GM19240 (cell line): ENCODE results near the gene ACVR1C.

ENCODE experiments used
- DNase-seq: peaks from one replicate; pipeline ENCODE4 v3.0.0; 2011; ENCODE audit warnings: low spot score; ENCODE audit not compliant: insufficient read length

ACVR1C gene

GRCh38 chr2:157498483-157498882, 130.2 kb downstream of the ACVR1C start:
- no peak for DNase-seq

- no peak for DNase-seq
These were observed 130.9 kb downstream of the ACVR1C start for GRCh38 chr2:157497638-157498314.

GRCh38 chr2:157492189-157492773, 136.4 kb downstream of the ACVR1C start:
- DNase-seq = peak; percentile 35

- DNase-seq = no peak
These were observed 138.7 kb downstream of the ACVR1C start for GRCh38 chr2:157489983-157490382.

GRCh38 chr2:157488877-157489276, 139.8 kb downstream of the ACVR1C start:
- DNase-seq = no peak

GRCh38 chr2:157487747-157488146, 140.9 kb downstream of the ACVR1C start:
- DNase-seq = no peak

DNA sequence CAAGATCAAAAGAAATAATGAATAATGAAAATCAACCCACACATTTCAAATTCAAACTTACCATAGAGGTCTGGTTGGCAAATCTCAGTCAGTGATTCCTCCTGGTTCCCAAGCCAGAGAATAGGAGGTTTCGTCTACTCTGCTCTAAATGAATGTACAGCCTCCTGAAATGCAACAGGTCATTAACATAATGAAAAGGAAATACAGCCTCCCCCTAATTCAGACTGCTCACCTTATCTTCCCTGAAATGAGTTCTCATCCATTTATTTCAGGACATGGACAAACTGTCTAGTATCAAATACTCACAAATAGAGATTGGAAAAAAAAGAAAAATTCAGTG, 141.4 kb downstream of the ACVR1C start:
- no peak for DNase-seq

- DNase-seq = no peak
These were observed 141.9 kb downstream of the ACVR1C start for GRCh38 chr2:157486596-157487270.

GRCh38 chr2:157480182-157480961, 148.3 kb downstream of the ACVR1C start:
- no peak for DNase-seq

GRCh38 chr2:157479081-157480027, 149.3 kb downstream of the ACVR1C start:
- no peak for DNase-seq

- no peak for DNase-seq
These were observed 150.7 kb downstream of the ACVR1C start for GRCh38 chr2:157477919-157478318.

DNA sequence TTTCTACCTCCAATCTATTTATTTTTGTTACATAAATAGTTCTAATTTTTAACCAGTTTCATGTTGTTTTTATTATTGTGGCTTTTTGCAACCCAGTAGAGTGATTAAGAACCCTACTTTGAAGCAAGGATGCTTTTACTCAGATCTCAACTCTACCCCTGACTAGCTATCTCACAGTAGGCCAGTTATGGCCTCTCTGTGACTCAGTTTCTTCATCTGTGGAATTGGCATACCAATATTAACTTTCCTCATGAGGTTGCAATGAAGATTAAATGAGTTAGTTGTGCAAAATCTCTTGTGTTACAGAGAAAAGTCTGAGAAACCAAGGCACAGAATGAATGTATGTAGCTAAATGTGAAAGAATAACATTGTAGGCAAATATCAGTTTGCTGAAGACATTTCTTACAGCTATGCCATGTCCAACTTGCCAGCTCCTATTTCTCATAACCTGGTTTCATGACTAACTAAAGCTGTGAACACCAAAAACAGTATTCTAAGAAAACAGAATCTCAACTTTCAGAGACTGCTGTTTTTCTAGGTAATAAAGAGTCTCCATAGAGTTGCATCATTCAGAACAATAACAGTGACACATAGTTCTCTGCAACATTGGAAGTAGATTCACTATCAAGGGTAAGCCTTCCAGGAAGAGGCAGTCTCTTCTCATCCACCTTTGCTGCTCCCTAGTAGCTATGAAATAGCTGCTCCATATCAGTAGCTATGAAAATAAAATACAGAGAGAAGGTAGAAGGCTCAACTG, 151.5 kb downstream of the ACVR1C start:
- DNase-seq = no peak
